OCI-LY1 (cell line): ENCODE measurements around the gene SPI1.

ENCODE experiments used
- H2AFZ ChIP-seq: fragments of 200-600 bp; sonication (generic), shearing (Covaris generic); 2 replicates; pipeline ENCODE4 v1.6.0; 2014; ENCODE audit warnings: antibody characterized with exemption, mild to moderate bottlenecking, low read length
- H3F3A ChIP-seq: fragments of 200-600 bp; sonication (generic), shearing (Covaris generic); 2 replicates; pipeline ENCODE4 v1.6.0; 2014; ENCODE audit warnings: mild to moderate bottlenecking, antibody characterized with exemption, low read length, moderate library complexity; ENCODE audit not compliant: insufficient read depth
- H3K27ac ChIP-seq: fragments of 200-600 bp; sonication (generic); 2 replicates; pipeline ENCODE4 v1.5.1; 2014; ENCODE audit warnings: low read length, mixed run types, mild to moderate bottlenecking, low read depth; ENCODE audit not compliant: poor library complexity, severe bottlenecking
- H3K27me3 ChIP-seq: fragments of 200-600 bp; sonication (generic); 2 replicates; pipeline ENCODE4 v1.6.0; 2014; ENCODE audit warnings: antibody characterized with exemption, mild to moderate bottlenecking, low read length, moderate library complexity; ENCODE audit not compliant: insufficient read depth
- H3K36me3 ChIP-seq: fragments of 200-600 bp; sonication (generic); 2 replicates; pipeline ENCODE4 v1.6.1; 2014; ENCODE audit warnings: mild to moderate bottlenecking, antibody characterized with exemption, low read length, moderate library complexity, mixed read lengths; ENCODE audit not compliant: insufficient read depth
- H3K4me1 ChIP-seq: fragments of 200-600 bp; sonication (generic); 2 replicates; pipeline ENCODE4 v1.5.1; 2014; ENCODE audit warnings: mild to moderate bottlenecking, low read length, moderate library complexity; ENCODE audit not compliant: insufficient read depth, severe bottlenecking
- H3K4me2 ChIP-seq: fragments of 200-600 bp; sonication (generic), shearing (Covaris generic); 2 replicates; pipeline ENCODE4 v1.6.1; 2014; ENCODE audit warnings: low read length
- H3K4me3 ChIP-seq: fragments of 200-600 bp; sonication (generic); 2 replicates; pipeline ENCODE4 v1.5.1; 2014; ENCODE audit warnings: low read length, low read depth, mild to moderate bottlenecking, mixed read lengths; ENCODE audit not compliant: poor library complexity, severe bottlenecking
- H3K79me2 ChIP-seq: fragments of 200-600 bp; shearing (Covaris generic); 2 replicates; pipeline ENCODE4 v1.6.1; 2016; ENCODE audit warnings: mixed run types, low read length, mixed read lengths; ENCODE audit not compliant: insufficient read depth
- H3K9ac ChIP-seq: fragments of 200-600 bp; sonication (generic), shearing (Covaris generic); 2 replicates; pipeline ENCODE4 v1.6.1; 2014; ENCODE audit warnings: mild to moderate bottlenecking, low read length, mixed read lengths
- H3K9me2 ChIP-seq: fragments of 200-600 bp; sonication (generic), shearing (Covaris generic); 2 replicates; pipeline ENCODE4 v1.6.1; 2014; ENCODE audit warnings: low read depth, mild to moderate bottlenecking, low read length, mixed read lengths
- H3K9me3 ChIP-seq: fragments of 200-600 bp; shearing (Covaris generic); 2 replicates; pipeline ENCODE4 v1.6.1; 2014; ENCODE audit warnings: low read length, mixed read lengths
- H4K20me1 ChIP-seq: fragments of 200-600 bp; sonication (generic), shearing (Covaris generic); 2 replicates; pipeline ENCODE4 v1.6.0; 2016; ENCODE audit warnings: mild to moderate bottlenecking, low read length; ENCODE audit not compliant: insufficient read depth
- EZH2 ChIP-seq: fragments of 200-600 bp; sonication (generic), shearing (Covaris generic); IDR thresholded peaks from 2 replicates; pipeline ENCODE4 v1.8.0; 2017; ENCODE audit warnings: borderline replicate concordance, mixed run types, mild to moderate bottlenecking, antibody characterized with exemption, low read length, moderate library complexity, mixed read lengths
- TF ChIP-seq, protein P1 (sequence below): fragments of 200-600 bp; sonication (generic), shearing (Covaris generic); IDR thresholded peaks from 2 replicates; pipeline ENCODE4 v1.5.1; 2017; ENCODE audit warnings: mild to moderate bottlenecking, antibody characterized with exemption, low read length, moderate library complexity, mixed read lengths

SPI1 gene

DNA sequence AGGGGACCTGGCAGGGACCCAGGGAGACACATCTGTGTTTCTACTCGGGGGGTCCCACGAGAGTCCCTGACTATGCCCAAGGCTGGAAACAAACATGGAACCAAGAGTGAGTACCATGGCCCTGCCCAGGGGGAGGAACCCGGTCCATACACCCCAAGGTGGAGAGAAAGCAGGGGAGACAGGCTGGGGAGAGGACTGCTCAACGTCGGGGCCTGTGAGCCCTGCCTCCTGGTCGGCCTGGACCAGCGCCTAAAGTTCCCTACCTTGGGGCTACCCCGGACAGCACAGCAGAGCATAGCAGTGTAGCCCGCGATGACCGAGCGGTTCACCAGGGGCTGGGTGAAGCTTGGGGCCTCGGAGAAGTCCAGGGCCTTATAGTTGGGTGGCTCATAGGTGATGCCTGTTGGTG, 46.0 kb downstream of the SPI1 start:
- Histone ChIP-seq H4K20me1 (no peaks in the 10 kb centered on the region), H3K79me2 (no peaks in the 10 kb centered on the region), H3K9ac (no peak overlapping the region), H3K9me2 (no peaks in the 10 kb centered on the region), H2AFZ (no peak overlapping the region), H3K4me2 (no peak overlapping the region), H3F3A (no peaks in the 10 kb centered on the region), H3K4me1 (peaks cover 10% of the 10 kb centered on the region), H3K4me3 (no peak overlapping the region), H3K36me3 (peaks cover 18% of the 10 kb centered on the region; the same call in 1 of the 2 replicates), H3K27ac (no peak overlapping the region), H3K9me3 (no peaks in the 10 kb centered on the region), H3K27me3 (no peaks in the 10 kb centered on the region)
- no peak for TF ChIP-seq EZH2
- TF ChIP-seq, protein P1, sequence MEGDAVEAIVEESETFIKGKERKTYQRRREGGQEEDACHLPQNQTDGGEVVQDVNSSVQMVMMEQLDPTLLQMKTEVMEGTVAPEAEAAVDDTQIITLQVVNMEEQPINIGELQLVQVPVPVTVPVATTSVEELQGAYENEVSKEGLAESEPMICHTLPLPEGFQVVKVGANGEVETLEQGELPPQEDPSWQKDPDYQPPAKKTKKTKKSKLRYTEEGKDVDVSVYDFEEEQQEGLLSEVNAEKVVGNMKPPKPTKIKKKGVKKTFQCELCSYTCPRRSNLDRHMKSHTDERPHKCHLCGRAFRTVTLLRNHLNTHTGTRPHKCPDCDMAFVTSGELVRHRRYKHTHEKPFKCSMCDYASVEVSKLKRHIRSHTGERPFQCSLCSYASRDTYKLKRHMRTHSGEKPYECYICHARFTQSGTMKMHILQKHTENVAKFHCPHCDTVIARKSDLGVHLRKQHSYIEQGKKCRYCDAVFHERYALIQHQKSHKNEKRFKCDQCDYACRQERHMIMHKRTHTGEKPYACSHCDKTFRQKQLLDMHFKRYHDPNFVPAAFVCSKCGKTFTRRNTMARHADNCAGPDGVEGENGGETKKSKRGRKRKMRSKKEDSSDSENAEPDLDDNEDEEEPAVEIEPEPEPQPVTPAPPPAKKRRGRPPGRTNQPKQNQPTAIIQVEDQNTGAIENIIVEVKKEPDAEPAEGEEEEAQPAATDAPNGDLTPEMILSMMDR = no peak

DNA sequence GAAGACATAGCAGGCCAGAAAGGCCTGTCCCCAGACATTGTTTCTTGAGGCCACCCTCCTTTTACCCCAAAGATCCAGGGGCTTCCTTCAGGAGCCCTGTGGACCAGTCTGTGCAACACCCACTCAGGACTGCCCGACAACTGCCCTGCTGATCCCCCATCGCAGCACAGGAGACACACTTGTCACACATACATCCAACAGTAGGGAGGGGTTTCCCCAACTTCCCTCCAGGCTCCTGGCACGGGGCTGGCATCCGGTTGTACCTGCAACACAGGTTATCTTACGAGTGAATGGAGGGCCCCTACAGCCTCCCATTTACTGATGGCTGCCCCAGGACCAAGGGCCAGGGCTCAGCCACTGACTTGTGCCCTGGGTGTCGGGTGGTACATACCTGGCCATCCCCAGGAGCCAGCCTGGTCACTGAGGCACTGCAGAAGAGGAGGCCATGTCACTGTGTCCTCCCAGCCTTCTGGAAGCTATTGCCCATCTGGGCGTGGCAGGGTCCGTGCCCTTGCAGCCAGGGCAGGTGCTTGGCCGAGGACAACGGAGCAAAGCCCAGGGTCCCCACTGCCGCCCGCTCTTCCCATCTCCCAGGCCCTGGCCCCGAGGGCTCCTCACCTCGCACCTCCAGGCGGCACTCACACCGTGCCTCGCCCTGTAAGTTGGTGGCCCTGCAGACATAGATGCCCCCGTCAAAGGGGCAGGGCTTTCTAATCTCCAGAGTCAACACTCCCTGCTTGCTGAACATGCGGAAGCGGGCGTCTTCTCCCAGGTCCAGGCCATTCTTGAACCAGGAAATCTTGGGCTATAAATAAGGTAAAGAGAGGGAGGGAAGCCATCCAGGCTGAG, 46.7 kb downstream of the SPI1 start:
- Histone ChIP-seq H3K4me2 (no peak overlapping the region), H3K9me2 (no peaks in the 10 kb centered on the region), H4K20me1 (no peaks in the 10 kb centered on the region), H3K4me3 (no peak overlapping the region), H3F3A (no peaks in the 10 kb centered on the region), H3K36me3 (peaks cover 24% of the 10 kb centered on the region; the same call in 1 of the 2 replicates), H2AFZ (no peak overlapping the region), H3K9me3 (no peaks in the 10 kb centered on the region), H3K4me1 (peaks cover 10% of the 10 kb centered on the region), H3K9ac (no peak overlapping the region), H3K79me2 (no peaks in the 10 kb centered on the region), H3K27ac (no peak overlapping the region), H3K27me3 (no peaks in the 10 kb centered on the region)
- TF ChIP-seq EZH2 = no peak
- TF ChIP-seq, protein P1 = no peak

DNA sequence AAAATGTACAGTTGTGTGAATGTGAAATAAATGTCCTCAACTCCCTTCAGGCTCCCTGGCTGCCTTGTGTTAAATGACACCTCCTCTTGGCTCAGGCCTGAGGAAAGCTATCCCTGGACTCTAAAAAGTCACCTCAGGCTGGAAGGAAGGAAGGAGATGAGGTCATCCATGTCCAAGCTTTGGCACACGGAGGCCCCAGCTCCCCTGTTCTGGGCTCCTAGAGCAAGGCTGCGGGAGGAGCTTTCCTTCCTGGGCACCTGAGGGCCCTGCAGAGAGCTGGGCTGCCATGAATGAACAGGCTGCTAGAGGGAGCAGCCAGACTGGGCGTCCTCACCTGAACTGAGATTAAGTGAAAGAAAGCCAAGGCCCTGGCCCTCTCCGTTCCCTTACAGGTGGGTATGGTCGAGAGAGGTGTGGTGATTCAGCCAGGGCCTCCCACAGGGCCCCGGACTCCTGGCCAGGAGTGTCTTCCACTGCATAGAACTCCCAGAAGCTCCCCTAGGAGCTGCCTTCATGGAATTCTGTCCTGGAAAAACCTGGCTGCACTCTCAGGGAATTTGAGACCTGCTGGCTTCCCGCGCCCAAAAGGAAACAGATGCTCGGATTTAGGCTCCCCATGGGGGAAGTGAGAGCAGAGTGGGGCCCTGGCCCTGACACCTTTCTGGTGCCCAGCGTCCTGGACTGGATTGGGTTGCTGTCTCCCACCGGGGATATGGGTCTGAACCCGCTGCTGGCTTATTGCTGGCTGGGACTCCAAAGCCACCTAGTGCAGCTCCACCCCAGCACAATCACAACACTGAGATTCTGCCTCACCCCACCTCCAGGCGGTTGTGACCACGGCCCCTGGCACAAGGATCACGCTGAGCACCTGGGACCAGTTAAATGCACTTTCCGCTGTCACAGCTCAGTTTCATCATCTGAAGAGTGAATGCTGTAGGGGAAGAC, 48.1 kb downstream of the SPI1 start:
- H3K9me3 ChIP-seq = no peaks in the 10 kb centered on the region
- H3K36me3 ChIP-seq = peaks cover 27% of the 10 kb centered on the region; the same call in 1 of the 2 replicates
- TF ChIP-seq, protein P1 = no peak
- TF ChIP-seq EZH2 = no peak
- no peak overlapping the region for H3K4me2 ChIP-seq
- H3K4me1 ChIP-seq = peaks cover 10% of the 10 kb centered on the region
- H3K27ac ChIP-seq = no peak overlapping the region
- no peaks in the 10 kb centered on the region for H3F3A ChIP-seq
- H3K4me3 ChIP-seq = no peak overlapping the region
- no peak overlapping the region for H2AFZ ChIP-seq
- no peak overlapping the region for H3K9ac ChIP-seq
- no peaks in the 10 kb centered on the region for H4K20me1 ChIP-seq
- H3K27me3 ChIP-seq = no peaks in the 10 kb centered on the region
- no peaks in the 10 kb centered on the region for H3K9me2 ChIP-seq
- no peaks in the 10 kb centered on the region for H3K79me2 ChIP-seq
